Iris pigment epithelial cell (primary cell): ENCODE data around the gene DCP1A.

Experiments
- DNase-seq: peaks from one replicate; pipeline ENCODE4 v3.0.0-alpha.2; 2011; ENCODE audit warnings: low read depth

The DCP1A gene

DNA sequence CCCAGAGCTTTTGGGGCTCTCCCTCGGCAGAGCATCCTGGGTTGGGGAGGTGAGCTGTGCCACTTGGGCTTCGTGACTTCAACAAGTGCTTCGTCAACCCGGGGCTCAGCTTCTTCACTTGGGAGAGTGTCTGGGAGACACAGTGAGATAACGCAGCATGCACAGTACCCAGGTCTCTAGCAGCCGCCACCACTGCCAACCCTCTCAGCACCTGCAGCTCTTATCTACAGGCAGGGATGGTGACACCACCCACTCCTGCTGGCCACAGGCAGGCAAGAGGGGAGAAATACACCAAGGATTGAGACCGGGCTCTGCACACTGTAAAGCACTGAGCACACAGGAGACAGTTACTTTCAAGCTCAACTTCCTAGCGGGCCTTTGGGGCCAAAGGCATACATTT is 103.1 kb downstream of the DCP1A start:
- no peak for DNase-seq

- DNase-seq: no peak
Measured at GRCh38 chr3:53243785-53244184, 103.6 kb downstream of the DCP1A start.

GRCh38 chr3:53243165-53243564 is 104.2 kb downstream of the DCP1A start:
- peak; percentile 74 for DNase-seq

GRCh38 chr3:53242642-53243041 is 104.7 kb downstream of the DCP1A start:
- peak; percentile 68 for DNase-seq

DNA sequence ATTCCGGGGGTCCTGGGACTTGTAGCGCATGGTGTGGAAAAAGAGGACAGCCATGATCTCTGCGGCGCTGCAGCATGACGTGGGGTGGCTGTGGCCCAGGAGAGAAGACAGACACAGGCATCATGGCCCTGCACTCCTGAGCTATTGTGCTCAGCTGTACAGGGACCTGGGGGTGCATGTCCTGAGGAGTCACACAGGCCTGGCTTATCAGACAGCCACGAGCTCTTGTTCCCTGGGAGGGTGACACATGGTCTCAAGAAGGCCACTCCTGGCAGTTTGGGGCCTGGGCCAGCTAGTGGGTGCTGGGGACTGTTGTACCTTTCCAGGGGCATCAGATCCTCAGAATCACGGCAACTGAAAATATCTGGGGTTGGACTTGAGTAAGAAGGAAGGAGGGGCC is 105.2 kb downstream of the DCP1A start:
- DNase-seq: no peak

DNA sequence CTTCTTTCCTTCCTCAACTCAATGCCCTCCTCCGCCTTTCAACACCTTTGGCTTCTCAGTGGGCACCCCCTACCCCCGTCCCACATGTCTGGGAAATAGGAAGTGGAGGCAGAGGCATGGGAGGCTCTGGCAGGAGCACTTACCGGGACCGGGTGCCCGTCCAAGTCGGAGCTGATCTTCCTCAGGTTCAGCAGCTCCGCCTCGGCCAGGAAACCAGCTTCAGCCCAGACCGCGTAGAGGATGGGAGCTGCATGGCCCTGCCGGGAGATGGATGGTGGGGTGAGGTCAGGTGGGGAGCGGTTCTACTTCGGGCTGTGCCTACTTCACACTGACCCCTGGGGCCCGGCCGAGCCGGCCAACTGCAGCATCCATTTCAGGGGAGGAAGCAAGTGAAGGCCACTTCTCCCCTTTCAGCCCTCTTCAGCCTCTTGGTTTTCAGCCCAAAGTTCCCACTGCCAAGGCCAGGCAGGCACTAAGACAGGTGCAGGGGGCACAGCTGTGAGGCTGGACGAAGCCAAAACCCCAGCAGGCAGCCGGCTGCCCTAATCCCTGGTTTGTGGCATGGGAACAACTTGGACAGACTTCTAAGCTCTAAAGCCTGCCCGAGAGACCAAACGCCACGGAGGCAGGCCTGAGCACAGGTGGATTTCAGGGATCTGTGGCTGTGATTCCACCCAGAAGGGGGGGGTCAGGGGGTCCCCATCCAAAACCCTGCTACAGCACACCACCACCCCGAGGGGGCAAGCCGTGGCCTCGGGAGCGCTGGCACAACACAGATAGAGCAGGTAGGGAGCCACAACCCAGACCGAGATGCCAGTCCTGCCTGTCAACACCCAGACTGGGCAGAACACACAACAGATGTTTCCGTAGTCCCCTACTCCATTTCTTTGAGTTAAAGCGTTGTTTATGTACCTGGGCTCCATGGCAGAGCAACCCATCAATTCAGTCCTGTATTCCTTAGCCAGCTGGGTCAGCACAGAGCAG is 106.1 kb downstream of the DCP1A start:
- no peak for DNase-seq

DNA sequence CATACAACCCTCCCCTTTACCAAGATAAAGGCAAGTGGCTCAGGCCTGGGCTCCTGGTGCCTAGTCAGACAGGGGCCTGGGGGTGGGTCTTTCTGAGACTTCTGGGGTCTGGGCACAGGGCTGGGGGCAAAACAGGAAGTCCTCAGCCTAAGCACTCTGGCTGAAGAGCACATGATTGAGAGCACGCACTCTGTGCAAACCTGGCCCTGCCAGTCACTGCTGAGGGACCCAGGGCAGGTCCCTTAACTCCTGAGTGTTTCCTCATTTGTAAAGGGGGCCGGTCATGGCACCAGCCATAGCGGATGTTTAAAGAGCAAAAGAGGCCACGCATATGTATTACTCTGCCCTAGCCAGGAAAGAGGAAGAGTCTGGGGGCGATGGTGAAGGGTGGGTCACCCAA is 107.5 kb downstream of the DCP1A start:
- DNase-seq: no peak

GRCh38 chr3:53238886-53239285 is 108.5 kb downstream of the DCP1A start:
- DNase-seq: no peak

DNA sequence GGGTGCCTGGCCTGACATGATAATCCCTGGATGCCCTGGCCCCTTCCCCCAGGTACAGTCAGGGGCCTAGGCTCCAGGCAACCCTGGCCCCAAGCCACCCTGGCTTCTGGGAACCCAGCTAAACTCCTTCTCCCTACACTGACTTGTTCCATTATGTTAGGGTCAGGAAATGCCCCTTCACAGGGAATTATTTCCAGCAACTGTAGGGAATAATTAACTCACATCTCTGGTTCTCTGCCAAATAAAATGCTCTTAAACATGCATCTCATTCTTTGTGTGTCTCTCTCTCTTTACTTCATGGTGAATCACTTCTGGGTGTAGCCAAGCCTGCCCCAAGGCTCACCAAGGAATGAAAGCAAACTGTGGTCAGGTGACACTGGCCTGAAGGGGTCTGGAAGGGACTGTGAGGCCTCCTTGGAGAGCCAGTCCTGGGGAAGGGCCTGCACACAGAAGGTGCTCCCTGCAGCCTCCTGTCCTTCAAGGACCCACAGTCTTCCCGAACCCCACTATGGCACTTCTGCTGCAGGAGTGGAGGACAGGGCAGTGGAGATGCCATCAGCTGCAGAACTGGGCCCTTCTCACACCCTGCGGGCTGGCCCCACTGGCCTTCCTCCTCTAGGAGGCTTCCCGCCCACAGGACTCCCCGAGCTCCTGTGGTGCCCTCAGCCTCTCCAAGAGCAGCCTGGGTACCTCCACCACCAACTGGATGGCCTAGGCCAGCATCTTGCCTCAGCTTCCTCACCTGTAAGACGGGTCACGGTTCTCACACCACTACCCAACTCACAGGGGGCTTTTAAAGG is 109.1 kb downstream of the DCP1A start:
- DNase-seq: peak; percentile 96

GRCh38 chr3:53236112-53236841 is 111.1 kb downstream of the DCP1A start:
- peak; percentile 95 for DNase-seq

DNA sequence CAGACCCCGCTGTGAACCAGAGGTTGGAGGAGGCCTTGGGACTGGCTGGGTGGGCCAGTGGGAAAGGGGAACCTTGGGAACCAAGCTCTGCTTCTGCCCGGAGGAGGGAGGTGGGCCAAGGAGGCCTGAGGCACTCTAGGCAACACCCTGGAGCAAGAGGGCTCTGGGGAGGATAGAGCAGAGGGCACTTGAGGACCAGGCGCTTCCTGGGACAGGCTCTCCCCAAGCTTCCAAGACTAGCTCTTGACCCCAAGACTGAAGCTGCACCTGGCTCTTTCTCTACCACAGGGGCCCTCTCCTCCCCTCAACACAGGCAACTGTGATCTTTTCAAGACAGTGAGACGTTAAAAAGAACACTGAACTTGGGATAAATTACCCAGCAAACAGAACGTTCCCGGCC is 111.8 kb downstream of the DCP1A start:
- DNase-seq: no peak

- DNase-seq: no peak
Measured at GRCh38 chr3:53234841-53235232, 112.5 kb downstream of the DCP1A start.

DNA sequence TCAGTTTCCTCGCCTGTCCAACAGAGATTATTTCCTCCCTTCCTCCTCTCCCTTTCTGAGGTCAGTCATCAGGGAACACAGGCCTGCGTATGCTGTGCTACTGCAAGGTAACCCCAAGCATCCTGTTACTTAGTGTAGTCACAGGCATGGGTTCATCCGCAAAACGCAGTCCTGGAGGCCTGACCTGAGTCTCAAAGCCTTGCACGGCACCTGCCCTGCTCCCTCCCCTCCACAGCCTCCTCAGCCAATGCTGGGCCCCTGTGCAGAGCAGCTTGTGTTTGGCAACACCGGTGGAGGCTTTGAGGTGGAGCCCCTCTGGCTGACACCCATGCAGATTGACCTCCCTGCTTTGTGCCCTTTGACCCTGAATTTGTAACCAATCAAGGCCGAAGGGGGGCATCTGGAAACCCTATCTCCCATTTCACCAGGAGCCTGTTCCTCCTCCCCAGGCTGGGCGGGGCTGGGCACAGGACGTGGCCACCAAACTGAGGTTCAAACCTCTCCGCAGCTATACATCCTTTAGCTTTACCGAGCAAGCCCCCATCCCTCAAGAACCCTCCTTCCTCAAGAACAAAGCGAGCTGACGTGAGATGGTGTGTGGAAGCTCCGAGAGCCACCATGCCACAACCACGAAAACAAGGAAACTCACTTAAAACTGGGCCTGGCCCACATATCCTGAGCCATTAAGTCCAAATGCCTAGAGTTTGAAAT is 113.1 kb downstream of the DCP1A start:
- DNase-seq: no peak
